Endodermal cell (in vitro differentiated cells): ENCODE results near the gene VPS13D. TPM values are rescaled to one million over a fixed set of nuclear protein-coding genes. Genes with fewer than 3 reads are reported as not detected.

ENCODE experiments used
- DNase-seq: peaks from one replicate; pipeline ENCODE4 v3.0.0-alpha.2; 2017
- H3K27ac ChIP-seq: 2 replicates; pipeline ENCODE4 v1.5.1; 2013; ENCODE audit warnings: mild to moderate bottlenecking, low read depth, low read length, moderate library complexity
- H3K27me3 ChIP-seq: 2 replicates; pipeline ENCODE4 v1.6.1; 2013; ENCODE audit warnings: mild to moderate bottlenecking, low read length, moderate library complexity; ENCODE audit not compliant: insufficient read depth, control insufficient read depth, poor library complexity, severe bottlenecking
- H3K36me3 ChIP-seq: 2 replicates; pipeline ENCODE4 v1.7.0; 2013; ENCODE audit warnings: mild to moderate bottlenecking, low read length, moderate library complexity; ENCODE audit not compliant: control insufficient read depth, insufficient read depth
- H3K4me1 ChIP-seq: one replicate; pipeline ENCODE4 v1.7.0; 2013; ENCODE audit warnings: low read length; ENCODE audit not compliant: control insufficient read depth, insufficient read depth
- H3K4me3 ChIP-seq: 2 replicates; pipeline ENCODE4 v1.5.1; 2013; ENCODE audit warnings: mild to moderate bottlenecking, low read length, moderate library complexity
- H3K9ac ChIP-seq: 2 replicates; pipeline ENCODE4 v1.6.1; 2013; ENCODE audit warnings: mild to moderate bottlenecking, low read length, moderate library complexity; ENCODE audit not compliant: poor library complexity, severe bottlenecking; ENCODE audit errors: extremely low read depth
- H3K9me3 ChIP-seq: 2 replicates; pipeline ENCODE4 v1.6.1; 2013; ENCODE audit warnings: mild to moderate bottlenecking, low read length, moderate library complexity; ENCODE audit not compliant: control insufficient read depth
- H3K27ac Mint-ChIP-seq: 2 replicates; pipeline ENCODE4 v1.8.0; 2020; ENCODE audit warnings: mixed read lengths
- H3K27me3 Mint-ChIP-seq: 2 replicates; pipeline ENCODE4 v1.8.0; 2021; ENCODE audit warnings: mild to moderate bottlenecking, mixed read lengths; ENCODE audit not compliant: insufficient read depth
- H3K36me3 Mint-ChIP-seq: 2 replicates; pipeline ENCODE4 v1.8.0; 2020; ENCODE audit warnings: low read depth, mixed read lengths
- H3K4me1 Mint-ChIP-seq: 2 replicates; pipeline ENCODE4 v1.8.0; 2020; ENCODE audit warnings: mixed read lengths
- H3K4me3 Mint-ChIP-seq: 2 replicates; pipeline ENCODE4 v1.8.0; 2020; ENCODE audit warnings: mild to moderate bottlenecking, moderate library complexity, mixed read lengths
- H3K9me3 Mint-ChIP-seq: 2 replicates; pipeline ENCODE4 v1.8.0; 2020; ENCODE audit warnings: mild to moderate bottlenecking, mixed read lengths
- CTCF ChIP-seq: fragments of 200-600 bp; sonication (generic); conservative IDR thresholded peaks from 2 replicates; pipeline ENCODE4 v1.5.0; 2021; ENCODE audit warnings: antibody characterized with exemption, mild to moderate bottlenecking
- WGBS, 2 experiments: methylation state at CpG; one replicate each; pipeline versions ENCODE4 v1.1.5 to v1.1.7; 2013; ENCODE audit warnings: missing lambda C conversion rate in 2 of 2, mixed read lengths in 1 of 2; ENCODE audit not compliant: insufficient coverage in 1 of 2, insufficient read length in 1 of 2; 5-methylcytosine and 5-hydroxymethylcytosine counted together
- total RNA-seq, 2 donors: library from RNA; stranded (reverse); fragmentation: NEBNext Ultra II Directional in 1 of 2; extraction: Animal tissue kit (Norgen Biotek cat#: 25700) in 1 of 2; gene quantifications; 2 replicates in 1 of 2; 3 replicates in 1 of 2; pipeline ENCODE4 v1.2.1, GENCODE V29; 2021

Gene VPS13D
- total RNA-seq, 2 donors from 2014 or later, result 32.5 to 36.7 TPM

DNA sequence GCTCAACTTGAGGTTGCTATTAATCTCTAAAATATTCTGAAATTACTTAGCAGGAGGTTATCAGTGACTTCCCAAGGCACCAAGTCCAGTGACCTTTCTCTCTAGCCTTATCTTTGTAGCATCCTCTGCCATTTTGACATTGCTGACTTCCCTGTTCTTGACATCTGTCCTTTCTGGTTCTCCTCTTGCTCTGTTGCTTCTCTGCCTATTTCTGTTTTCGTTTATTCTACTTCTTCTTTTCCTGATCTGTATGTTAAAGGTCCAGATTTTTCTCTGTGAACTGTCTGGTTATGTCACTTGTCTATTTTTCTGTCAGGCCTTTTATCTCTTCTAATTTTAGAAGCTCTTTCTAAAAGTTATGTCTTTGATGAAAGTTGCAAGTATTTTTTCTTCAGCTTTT is 178.8 kb downstream of the VPS13D start:
- Mint-ChIP-seq H3K27ac (no peak overlapping the region), H3K4me3 (no peak overlapping the region), H3K9me3 (peaks cover 10% of the 10 kb centered on the region), H3K36me3 (peaks cover 52% of the 10 kb centered on the region), H3K4me1 (peaks cover 32% of the 10 kb centered on the region), H3K27me3 (no peaks in the 10 kb centered on the region)
- no peak for DNase-seq
- Histone ChIP-seq H3K27ac (no peak overlapping the region), H3K36me3 (peaks cover 17% of the 10 kb centered on the region), H3K4me3 (no peak overlapping the region), H3K4me1 (peaks cover 4% of the 10 kb centered on the region), H3K9me3 (peaks cover 29% of the 10 kb centered on the region), H3K27me3 (no peaks in the 10 kb centered on the region), H3K9ac (no peak overlapping the region)
- TF ChIP-seq CTCF, result no peak
- WGBS, 2 experiments, result 83 to 88% methylated on average over 1 of the region's 1 CpG

GRCh38 chr1:12409681-12410080 is 179.9 kb downstream of the VPS13D start:
- H3K4me1 Mint-ChIP-seq, result peaks cover 23% of the 10 kb centered on the region
- Histone ChIP-seq H3K9me3 (peaks cover 29% of the 10 kb centered on the region), H3K27ac (no peak overlapping the region), H3K4me3 (no peak overlapping the region), H3K36me3 (peaks cover 9% of the 10 kb centered on the region), H3K27me3 (no peaks in the 10 kb centered on the region), H3K9ac (no peak overlapping the region), H3K4me1 (no peaks in the 10 kb centered on the region)
- no peak for TF ChIP-seq CTCF
- H3K9me3 Mint-ChIP-seq, result peaks cover 10% of the 10 kb centered on the region
- no peak overlapping the region for H3K27ac Mint-ChIP-seq
- WGBS, 2 experiments, result 90 to 100% methylated on average over 2 of the region's 2 CpGs
- DNase-seq, result no peak
- H3K27me3 Mint-ChIP-seq, result no peaks in the 10 kb centered on the region
- H3K36me3 Mint-ChIP-seq, result peaks cover 46% of the 10 kb centered on the region
- H3K4me3 Mint-ChIP-seq, result no peak overlapping the region

- TF ChIP-seq CTCF, result no peak
- H3K4me1 ChIP-seq, result no peaks in the 10 kb centered on the region
- peaks cover 44% of the 10 kb centered on the region for H3K36me3 Mint-ChIP-seq
- no peak overlapping the region for H3K27ac ChIP-seq
- H3K27ac Mint-ChIP-seq, result no peak overlapping the region
- H3K36me3 ChIP-seq, result peaks cover 7% of the 10 kb centered on the region
- H3K4me1 Mint-ChIP-seq, result peaks cover 23% of the 10 kb centered on the region
- no peaks in the 10 kb centered on the region for H3K27me3 ChIP-seq
- H3K4me3 ChIP-seq, result no peak overlapping the region
- H3K9ac ChIP-seq, result no peak overlapping the region
- H3K4me3 Mint-ChIP-seq, result no peak overlapping the region
- DNase-seq, result no peak
- H3K9me3 Mint-ChIP-seq, result peaks cover 10% of the 10 kb centered on the region
- no peaks in the 10 kb centered on the region for H3K27me3 Mint-ChIP-seq
- peaks cover 29% of the 10 kb centered on the region for H3K9me3 ChIP-seq
Observed at GRCh38 chr1:12410351-12410750, 180.5 kb downstream of the VPS13D start.
